ENCODE data around the gene NDUFAF3. TPM values are rescaled to one million over a fixed set of nuclear protein-coding genes. Genes with fewer than 3 reads are reported as not detected.

NDUFAF3 gene, protein sequence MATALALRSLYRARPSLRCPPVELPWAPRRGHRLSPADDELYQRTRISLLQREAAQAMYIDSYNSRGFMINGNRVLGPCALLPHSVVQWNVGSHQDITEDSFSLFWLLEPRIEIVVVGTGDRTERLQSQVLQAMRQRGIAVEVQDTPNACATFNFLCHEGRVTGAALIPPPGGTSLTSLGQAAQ
- total RNA-seq (10 to 100 TPM; 63.8 to 98.5 (median 80.1) TPM), polyA plus RNA-seq (10 to 100 TPM; 69.1 to 88.4 (median 77.4) TPM)
- long read RNA-seq, donor 1, transcript NDUFAF3-201 (5 exons, 705 nt): minor isoform, 7 of 101 reads
- long read RNA-seq, donor 1, transcript NDUFAF3-206 (4 exons, 826 nt): minor isoform, 5 of 101 reads
- long read RNA-seq, donor 1, transcript NDUFAF3-202 (5 exons, 2,012 nt): major isoform, 81 of 101 reads
- long read RNA-seq, donor 1, partial matches to known transcripts: 0 of 101 reads
- long read RNA-seq, donor 1, other reads (novel, unspliced or antisense): 8 of 101 reads
- long read RNA-seq, donor 2, transcript NDUFAF3-202 (5 exons, 2,012 nt): major isoform, 43 of 61 reads
- long read RNA-seq, donor 2, partial matches to known transcripts: 5 of 61 reads
- long read RNA-seq, donor 2, other reads (novel, unspliced or antisense): 9 of 61 reads

DNA sequence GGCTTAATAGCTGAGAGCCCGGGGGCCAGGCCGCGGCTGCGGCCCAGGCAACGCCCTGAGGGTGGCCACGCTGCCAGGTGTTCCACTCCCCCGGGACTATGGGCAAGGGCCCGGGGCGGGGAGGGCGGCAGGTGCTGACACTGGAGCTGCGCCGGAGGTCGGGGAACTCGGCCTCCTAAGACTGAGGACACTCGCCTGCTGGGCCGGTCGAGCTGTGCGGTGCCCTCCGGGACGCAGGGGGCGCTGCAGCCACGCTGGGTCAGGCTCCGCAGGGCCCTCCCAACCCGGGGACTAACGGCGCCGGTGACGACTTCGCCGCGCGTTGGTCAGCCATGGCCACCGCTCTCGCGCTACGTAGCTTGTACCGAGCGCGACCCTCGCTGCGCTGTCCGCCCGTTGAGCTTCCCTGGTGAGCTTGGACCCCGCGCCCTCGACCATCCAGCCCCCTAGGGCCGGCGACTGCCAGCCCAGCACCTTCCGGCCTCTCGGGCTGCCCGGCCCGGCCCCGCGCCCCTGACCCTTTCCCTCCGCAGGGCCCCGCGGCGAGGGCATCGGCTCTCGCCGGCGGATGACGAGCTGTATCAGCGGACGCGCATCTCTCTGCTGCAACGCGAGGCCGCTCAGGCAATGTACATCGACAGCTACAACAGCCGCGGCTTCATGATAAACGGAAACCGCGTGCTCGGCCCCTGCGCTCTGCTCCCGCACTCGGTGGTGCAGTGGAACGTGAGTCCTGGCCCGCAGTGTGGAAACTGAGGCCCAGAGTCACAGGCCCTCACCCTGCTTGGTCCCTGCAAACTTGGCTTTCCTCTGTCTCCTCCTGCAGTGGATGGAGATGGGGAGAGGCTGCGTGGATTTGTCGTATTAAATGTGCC is at the start of gene NDUFAF3:
NDUFAF3 (plus strand) TSS at position 309 of the 875 bp plus-strand sequence; CDS start at position 333, 24 bp downstream.
- peaks cover 32 to 88% (median 66%) of the 10 kb centered on the region in 6 donors for H3K4me1 ChIP-seq
- peak; percentile 99 for DNase-seq
- no peaks in the 10 kb centered on the region for H3K9me3 ChIP-seq
- peaks cover 0 to 45% (median 36%) of the 10 kb centered on the region in 6 donors for H3K36me3 ChIP-seq
- H3K27me3 ChIP-seq (replicated peaks in 1 of 7): no peaks in the 10 kb centered on the region
- intact Hi-C loops (cut with DNase I; ENCODE audit: low total_unique reads): loop anchor here (10.0 kb wide), 1 partner anchor 83 kb away; the partner anchor contains the start of gene QARS1
- TF ChIP-seq POLR2A (IDR thresholded peaks at IDR 0.05) (peak in 2 of 3 donors; percentile 68 to 77), POLR2AphosphoS5 (IDR thresholded peaks at IDR 0.05) (peak; percentile 88 to 94 (median 91))
- TF ChIP-seq, protein P1, sequence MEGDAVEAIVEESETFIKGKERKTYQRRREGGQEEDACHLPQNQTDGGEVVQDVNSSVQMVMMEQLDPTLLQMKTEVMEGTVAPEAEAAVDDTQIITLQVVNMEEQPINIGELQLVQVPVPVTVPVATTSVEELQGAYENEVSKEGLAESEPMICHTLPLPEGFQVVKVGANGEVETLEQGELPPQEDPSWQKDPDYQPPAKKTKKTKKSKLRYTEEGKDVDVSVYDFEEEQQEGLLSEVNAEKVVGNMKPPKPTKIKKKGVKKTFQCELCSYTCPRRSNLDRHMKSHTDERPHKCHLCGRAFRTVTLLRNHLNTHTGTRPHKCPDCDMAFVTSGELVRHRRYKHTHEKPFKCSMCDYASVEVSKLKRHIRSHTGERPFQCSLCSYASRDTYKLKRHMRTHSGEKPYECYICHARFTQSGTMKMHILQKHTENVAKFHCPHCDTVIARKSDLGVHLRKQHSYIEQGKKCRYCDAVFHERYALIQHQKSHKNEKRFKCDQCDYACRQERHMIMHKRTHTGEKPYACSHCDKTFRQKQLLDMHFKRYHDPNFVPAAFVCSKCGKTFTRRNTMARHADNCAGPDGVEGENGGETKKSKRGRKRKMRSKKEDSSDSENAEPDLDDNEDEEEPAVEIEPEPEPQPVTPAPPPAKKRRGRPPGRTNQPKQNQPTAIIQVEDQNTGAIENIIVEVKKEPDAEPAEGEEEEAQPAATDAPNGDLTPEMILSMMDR (IDR thresholded peaks at IDR 0.05 in 8 of 11, conservative IDR thresholded peaks at IDR 0.05 in 3 of 11): peak; percentile 94 to 100 (median 99)
- peak within 1 kb of the TSS; percentile 98 to 100 (median 100) for H3K27ac ChIP-seq
- 1 to 6% (median 1%) methylated on average over 10 to 83 of the region's 83 CpGs for WGBS, 5 donors
- peak within 1 kb of the TSS; percentile 67 to 96 (median 88) for H3K4me3 ChIP-seq

DNA sequence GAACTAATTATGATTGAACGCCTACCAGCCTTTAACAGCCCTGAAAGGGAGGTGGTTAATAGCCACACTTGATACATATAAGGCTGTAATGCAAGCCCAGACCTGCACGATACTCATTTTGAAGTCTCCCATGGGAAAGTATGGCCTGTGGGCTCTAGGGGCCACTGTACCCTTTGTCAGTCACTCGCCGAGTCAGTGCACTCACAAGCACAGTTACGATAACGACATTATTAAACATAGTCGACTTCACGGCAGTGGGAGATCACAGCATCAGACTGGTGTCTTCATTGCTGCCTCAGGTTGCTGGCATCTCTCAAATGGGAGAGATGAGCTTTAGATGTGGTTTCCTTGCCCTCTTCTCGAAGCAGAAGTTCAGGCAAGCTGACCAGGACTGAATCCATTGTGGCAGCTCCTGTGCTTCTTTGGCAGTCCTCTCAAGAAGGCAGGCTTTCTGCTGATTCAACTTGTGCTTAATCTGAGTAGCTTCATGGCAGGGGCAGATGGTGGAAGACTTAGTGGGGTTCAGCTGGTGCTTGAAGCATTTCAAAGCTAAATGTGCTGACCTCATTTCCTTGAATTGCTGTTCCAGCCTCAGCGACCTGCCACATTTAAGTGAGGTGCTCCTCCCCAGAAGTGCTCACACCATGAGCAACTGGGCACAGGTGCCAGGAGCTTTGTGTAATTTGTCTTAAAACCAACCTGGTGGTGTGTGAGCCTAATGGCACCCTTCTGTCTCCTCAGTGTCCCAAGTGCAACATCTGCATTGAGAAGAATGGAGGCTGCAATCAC is 47.7 kb upstream of the NDUFAF3 start:
- 84 to 88% (median 85%) methylated on average over 10 of the region's 10 CpGs for WGBS, 5 donors
- TF ChIP-seq POLR2AphosphoS5 (IDR thresholded peaks at IDR 0.05): no peak
- no peak for TF ChIP-seq POLR2A (IDR thresholded peaks at IDR 0.05)
- TF ChIP-seq, protein P1 (IDR thresholded peaks at IDR 0.05 in 8 of 11, conservative IDR thresholded peaks at IDR 0.05 in 3 of 11): no peak
- Histone ChIP-seq H3K36me3 (peaks cover 10 to 100% (median 95%) of the 10 kb centered on the region in 6 donors), H3K9me3 (no peaks in the 10 kb centered on the region), H3K4me3 (no peak overlapping the region), H3K27me3 (replicated peaks in 1 of 7) (no peaks in the 10 kb centered on the region), H3K27ac (no peak overlapping the region), H3K4me1 (no peaks in the 10 kb centered on the region)
- intact Hi-C loops (cut with DNase I; ENCODE audit: low total_unique reads): no loop called here
- DNase-seq: no peak

DNA sequence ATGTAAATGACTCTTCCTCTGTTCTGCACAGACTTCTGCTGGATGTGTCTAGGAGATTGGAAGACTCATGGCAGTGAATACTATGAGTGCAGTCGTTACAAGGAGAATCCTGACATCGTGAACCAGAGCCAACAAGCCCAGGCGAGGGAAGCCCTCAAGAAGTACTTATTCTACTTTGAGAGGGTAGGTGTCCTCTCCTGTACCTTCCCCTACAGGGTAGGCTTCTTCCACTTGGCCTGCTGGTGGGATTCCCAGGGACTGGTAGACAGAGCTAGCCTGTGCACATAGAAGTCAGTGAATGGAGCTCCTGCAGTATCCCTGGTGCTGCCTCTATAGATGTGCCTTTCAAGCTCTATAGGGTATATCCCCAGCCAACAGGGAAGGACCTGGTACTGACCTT is 42.5 kb upstream of the NDUFAF3 start:
- H3K4me1 ChIP-seq: no peaks in the 10 kb centered on the region
- DNase-seq: no peak
- H3K36me3 ChIP-seq: peaks cover 5 to 98% (median 92%) of the 10 kb centered on the region in 6 donors
- TF ChIP-seq, protein P1 (IDR thresholded peaks at IDR 0.05 in 8 of 11, conservative IDR thresholded peaks at IDR 0.05 in 3 of 11): no peak
- TF ChIP-seq POLR2AphosphoS5 (IDR thresholded peaks at IDR 0.05) (no peak), POLR2A (IDR thresholded peaks at IDR 0.05) (no peak)
- H3K27me3 ChIP-seq (replicated peaks in 1 of 7): no peaks in the 10 kb centered on the region
- H3K4me3 ChIP-seq: no peak overlapping the region
- H3K9me3 ChIP-seq: no peaks in the 10 kb centered on the region
- WGBS, 5 donors: 87 to 100% (median 97%) methylated on average over 2 to 3 of the region's 3 CpGs
- intact Hi-C loops (cut with DNase I; ENCODE audit: low total_unique reads): no loop called here
- no peak overlapping the region for H3K27ac ChIP-seq

Data from spleen (tissue), 13 donors.